Natural killer cell (primary cell): ENCODE measurements around the gene TBX4. TPM values are rescaled to one million over a fixed set of nuclear protein-coding genes. Genes with fewer than 3 reads are reported as not detected.
A peak's percentile ranks its signal among the peaks of the same experiment; 100 is the strongest.

ENCODE experiments used
- ATAC-seq, 3 donors: fragments of 150-1000 bp in 2 of 3; fragments of 200-7000 bp in 1 of 3; cut with Tn5 transposase; 1 replicate in 1 of 3; 2 replicates in 2 of 3; pipeline ENCODE4 v1.10.0; 2021; ENCODE audit warnings: mild to moderate bottlenecking in 2 of 3, moderate library complexity in 2 of 3
- DNase-seq, 2 donors: peaks; one replicate each; pipeline versions ENCODE4 v3.0.0 to v3.0.0-alpha.2; 2013 to 2021; ENCODE audit warnings: mixed read lengths in 1 of 2
- H3K27ac ChIP-seq: one replicate; pipeline ENCODE4 v1.5.1; 2013; ENCODE audit warnings: mild to moderate bottlenecking, low read length
- H3K27me3 ChIP-seq: one replicate; pipeline ENCODE4 v1.6.1; 2013; ENCODE audit warnings: low read length; ENCODE audit not compliant: control insufficient read depth, insufficient read depth
- H3K36me3 ChIP-seq: one replicate; pipeline ENCODE4 v1.6.1; 2013; ENCODE audit warnings: low read length; ENCODE audit not compliant: control insufficient read depth, insufficient read depth
- H3K4me1 ChIP-seq: one replicate; pipeline ENCODE4 v1.6.1; 2013; ENCODE audit warnings: low read length; ENCODE audit not compliant: control insufficient read depth, insufficient read depth
- H3K4me3 ChIP-seq: one replicate; pipeline ENCODE4 v1.5.1; 2013; ENCODE audit warnings: low read length
- H3K9me3 ChIP-seq: one replicate; pipeline ENCODE4 v1.6.1; 2013; ENCODE audit warnings: low read length; ENCODE audit not compliant: control insufficient read depth, insufficient read depth
- H3K27ac Mint-ChIP-seq, 2 donors: one replicate each; pipeline ENCODE4 v1.8.0; 2022; ENCODE audit warnings: mild to moderate bottlenecking in 2 of 2, mixed read lengths in 2 of 2, moderate library complexity in 1 of 2
- H3K27me3 Mint-ChIP-seq, 2 donors: one replicate each; pipeline ENCODE4 v1.8.0; 2022; ENCODE audit warnings: low read depth in 2 of 2, mixed read lengths in 2 of 2
- H3K36me3 Mint-ChIP-seq: one replicate; pipeline ENCODE4 v1.8.0; 2022; ENCODE audit warnings: mixed read lengths
- H3K4me1 Mint-ChIP-seq, 2 donors: one replicate each; pipeline ENCODE4 v1.8.0; 2022; ENCODE audit warnings: mixed read lengths in 2 of 2
- H3K4me3 Mint-ChIP-seq: one replicate; pipeline ENCODE4 v1.8.0; 2022; ENCODE audit warnings: mild to moderate bottlenecking, moderate library complexity, mixed read lengths
- H3K9me3 Mint-ChIP-seq, 2 donors: one replicate each; pipeline ENCODE4 v1.8.0; 2022; ENCODE audit warnings: mixed read lengths in 2 of 2
- WGBS: methylation state at CpG from one replicate; pipeline ENCODE4 v1.1.7; 2013; ENCODE audit warnings: missing lambda C conversion rate; ENCODE audit not compliant: insufficient coverage; 5-methylcytosine and 5-hydroxymethylcytosine counted together
- intact Hi-C: fragments of 100-400 bp; cut with micrococcal nuclease; formaldehyde crosslinking; loops from one replicate; pipeline ENCODE4 v1.14.2; 2022
- total RNA-seq, 4 donors: library from RNA; stranded (reverse); fragments of 120-200 nt in 1 of 4; gene quantifications; one replicate each; pipeline versions ENCODE4 v1.2.3 to v1.2.4, GENCODE V29; 2013 to 2022
- TF ChIP-seq, protein P1 (sequence below): fragments of 200-600 bp; IDR thresholded peaks from one replicate; pipeline ENCODE4 v1.8.0; 2022; ENCODE audit warnings: antibody characterized with exemption

TBX4 gene
- not detected for total RNA-seq
- not detected for total RNA-seq (2013)

- H3K4me1 Mint-ChIP-seq: peaks cover 9 to 33% of the 10 kb centered on the region in 2 donors
- Histone ChIP-seq H3K27ac (no peak within 1 kb of the TSS), H3K4me3 (no peak within 1 kb of the TSS), H3K27me3 (peaks cover 40% of the 10 kb centered on the region), H3K36me3 (no peaks in the 10 kb centered on the region), H3K9me3 (no peaks in the 10 kb centered on the region), H3K4me1 (peaks cover 19% of the 10 kb centered on the region)
- no peaks in the 10 kb centered on the region for H3K9me3 Mint-ChIP-seq
- intact Hi-C loops: no loop called here
- ATAC-seq (peak in 1 of 3 donors; percentile 40), DNase-seq (no peak)
- TF ChIP-seq, protein P1, sequence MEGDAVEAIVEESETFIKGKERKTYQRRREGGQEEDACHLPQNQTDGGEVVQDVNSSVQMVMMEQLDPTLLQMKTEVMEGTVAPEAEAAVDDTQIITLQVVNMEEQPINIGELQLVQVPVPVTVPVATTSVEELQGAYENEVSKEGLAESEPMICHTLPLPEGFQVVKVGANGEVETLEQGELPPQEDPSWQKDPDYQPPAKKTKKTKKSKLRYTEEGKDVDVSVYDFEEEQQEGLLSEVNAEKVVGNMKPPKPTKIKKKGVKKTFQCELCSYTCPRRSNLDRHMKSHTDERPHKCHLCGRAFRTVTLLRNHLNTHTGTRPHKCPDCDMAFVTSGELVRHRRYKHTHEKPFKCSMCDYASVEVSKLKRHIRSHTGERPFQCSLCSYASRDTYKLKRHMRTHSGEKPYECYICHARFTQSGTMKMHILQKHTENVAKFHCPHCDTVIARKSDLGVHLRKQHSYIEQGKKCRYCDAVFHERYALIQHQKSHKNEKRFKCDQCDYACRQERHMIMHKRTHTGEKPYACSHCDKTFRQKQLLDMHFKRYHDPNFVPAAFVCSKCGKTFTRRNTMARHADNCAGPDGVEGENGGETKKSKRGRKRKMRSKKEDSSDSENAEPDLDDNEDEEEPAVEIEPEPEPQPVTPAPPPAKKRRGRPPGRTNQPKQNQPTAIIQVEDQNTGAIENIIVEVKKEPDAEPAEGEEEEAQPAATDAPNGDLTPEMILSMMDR: no peak
- H3K27me3 Mint-ChIP-seq: peaks cover 55 to 70% of the 10 kb centered on the region in 2 donors
- 11% methylated on average over 56 of the region's 59 CpGs for WGBS
- H3K4me3 Mint-ChIP-seq: peak within 1 kb of the TSS; percentile 42
- H3K36me3 Mint-ChIP-seq: peaks cover 8% of the 10 kb centered on the region
- no peak within 1 kb of the TSS for H3K27ac Mint-ChIP-seq
Observed at GRCh38 chr17:61452301-61453290, at the start of gene TBX4. Gene TBX4 (plus strand): TSS chr17:61452422. CDS start chr17:61456491, 4,069 bp downstream.

DNA sequence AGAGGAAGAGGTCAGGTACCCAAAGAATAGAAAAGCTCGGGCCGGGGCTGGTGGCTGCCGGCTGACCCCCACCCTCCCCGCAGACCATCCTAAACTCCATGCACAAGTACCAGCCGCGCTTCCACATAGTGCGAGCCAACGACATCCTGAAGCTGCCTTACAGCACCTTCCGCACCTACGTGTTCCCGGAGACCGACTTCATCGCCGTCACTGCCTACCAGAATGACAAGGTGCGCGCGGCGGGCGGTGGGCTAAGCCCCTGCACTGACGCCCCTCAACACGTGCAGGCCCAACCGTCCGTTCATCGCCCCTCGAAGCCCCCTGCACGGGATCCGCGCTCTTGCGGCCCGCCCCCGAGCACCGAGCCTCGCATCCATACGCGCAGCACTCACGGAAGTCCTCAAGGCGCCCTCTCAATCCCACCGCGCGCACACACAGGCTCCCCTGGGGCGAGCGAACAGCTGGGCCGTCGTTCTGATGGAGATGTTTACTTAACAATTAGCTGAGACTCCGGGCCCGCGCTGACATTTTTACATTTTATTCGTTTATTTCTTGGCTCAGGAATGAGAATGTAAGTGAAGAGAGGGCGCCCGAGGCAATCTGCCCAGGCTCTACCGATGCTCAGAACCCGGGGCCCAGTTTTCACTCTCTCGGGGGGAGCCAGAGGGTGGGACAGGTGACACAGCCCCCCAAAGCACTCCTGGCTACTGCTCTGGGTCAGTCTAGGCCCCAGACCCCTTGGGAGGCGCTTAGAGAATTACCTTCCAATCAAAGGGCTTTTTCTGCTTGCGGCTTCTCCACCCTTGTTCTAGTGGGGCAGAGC is 49.0 kb upstream of the TBX4 start:
- peaks cover 56% of the 10 kb centered on the region for H3K4me1 ChIP-seq
- TF ChIP-seq, protein P1: no peak
- H3K27me3 ChIP-seq: peaks cover 70% of the 10 kb centered on the region
- DNase-seq (peak in 1 of 2 donors; percentile 54), ATAC-seq (peak in 1 of 3 donors; percentile 28)
- peak overlapping the region in 1 of 2 donors; percentile 56 for H3K27ac Mint-ChIP-seq
- no peaks in the 10 kb centered on the region for H3K9me3 ChIP-seq
- H3K4me3 Mint-ChIP-seq: peak overlapping the region; percentile 59
- 5% methylated on average over 55 of the region's 55 CpGs for WGBS
- no peaks in the 10 kb centered on the region for H3K36me3 ChIP-seq
- H3K27ac ChIP-seq: no peak overlapping the region
- peaks cover 27 to 28% of the 10 kb centered on the region in 2 donors for H3K4me1 Mint-ChIP-seq
- intact Hi-C loops: no loop called here
- no peak overlapping the region for H3K4me3 ChIP-seq
- no peaks in the 10 kb centered on the region for H3K9me3 Mint-ChIP-seq
- peaks cover 49 to 61% of the 10 kb centered on the region in 2 donors for H3K27me3 Mint-ChIP-seq
- no peaks in the 10 kb centered on the region for H3K36me3 Mint-ChIP-seq

DNA sequence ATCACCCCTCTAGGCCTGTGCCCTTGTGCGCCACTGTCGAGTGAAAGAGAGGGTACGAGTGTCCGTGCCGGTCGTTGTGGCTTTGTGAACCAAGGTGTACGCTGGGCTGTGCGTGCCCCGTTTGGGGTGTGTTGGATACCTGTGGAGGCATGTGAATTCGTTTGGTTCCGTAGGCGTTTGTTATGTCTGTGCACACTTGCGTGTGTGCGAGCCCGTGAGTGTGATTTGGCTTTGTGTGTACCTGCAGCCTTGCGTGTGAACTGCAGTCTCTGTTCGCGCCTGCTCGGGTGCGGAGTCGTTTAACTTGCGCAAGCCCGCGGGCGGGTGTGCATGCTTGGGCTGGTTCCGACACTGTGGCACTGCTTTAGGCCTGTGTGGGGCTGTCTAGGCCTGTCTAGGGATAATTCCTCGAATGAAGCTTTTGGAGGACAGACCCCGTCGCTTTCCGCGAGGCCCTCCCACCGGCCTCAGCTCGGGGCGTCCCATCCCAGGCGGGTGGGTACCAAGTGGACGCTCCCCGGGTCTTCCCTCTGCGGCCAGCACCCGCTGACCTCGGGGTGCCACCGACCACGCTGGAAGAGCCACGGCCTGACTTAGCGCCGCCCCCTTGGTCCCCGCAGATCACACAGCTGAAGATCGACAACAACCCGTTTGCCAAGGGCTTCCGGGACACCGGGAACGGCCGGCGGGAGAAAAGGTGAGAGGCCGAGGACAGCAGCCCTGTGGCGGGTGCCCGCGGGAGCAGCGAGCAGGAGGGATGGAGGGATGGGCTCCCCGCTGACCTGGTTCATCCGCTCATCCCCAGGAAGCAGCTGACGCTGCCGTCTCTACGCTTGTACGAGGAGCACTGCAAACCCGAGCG is 48.2 kb upstream of the TBX4 start:
- ATAC-seq (peak in 1 of 3 donors; percentile 29), DNase-seq (peak in 1 of 2 donors; percentile 44)
- Mint-ChIP-seq H3K4me1 (peaks cover 22 to 30% of the 10 kb centered on the region in 2 donors), H3K27ac (peak overlapping the region in 1 of 2 donors; percentile 56), H3K4me3 (peak overlapping the region; percentile 59), H3K27me3 (peaks cover 58 to 62% of the 10 kb centered on the region in 2 donors), H3K36me3 (no peaks in the 10 kb centered on the region), H3K9me3 (no peaks in the 10 kb centered on the region)
- Histone ChIP-seq H3K27ac (no peak overlapping the region), H3K36me3 (no peaks in the 10 kb centered on the region), H3K4me3 (no peak overlapping the region), H3K9me3 (no peaks in the 10 kb centered on the region), H3K27me3 (peaks cover 71% of the 10 kb centered on the region), H3K4me1 (peaks cover 58% of the 10 kb centered on the region)
- TF ChIP-seq, protein P1: no peak
- intact Hi-C loops: no loop called here
- WGBS: 9% methylated on average over 66 of the region's 66 CpGs
